Measurements from ENCODE around the gene KCNT2.

KCNT2 gene

GRCh38 chr1:196209265-196209664 lies 399.0 kb downstream of the KCNT2 start:
- Histone ChIP-seq H3K27ac (ENCODE audit: low read length) (no peak overlapping the region), H3K4me3 (ENCODE audit: low read length) (no peak overlapping the region), H3K4me1 (ENCODE audit: insufficient read depth, low read length) (no peaks in the 10 kb centered on the region), H3K36me3 (ENCODE audit: insufficient read depth, low read depth, low read length) (no peaks in the 10 kb centered on the region), H3K9me3 (ENCODE audit: insufficient read depth, low read depth, low read length) (no peaks in the 10 kb centered on the region), H3K9ac (ENCODE audit: low read depth, low read length) (no peak overlapping the region), H3K27me3 (ENCODE audit: insufficient read depth, low read length) (no peaks in the 10 kb centered on the region)

- Histone ChIP-seq H3K4me3 (ENCODE audit: low read length) (no peak overlapping the region), H3K27me3 (ENCODE audit: insufficient read depth, low read length) (no peaks in the 10 kb centered on the region), H3K4me1 (ENCODE audit: insufficient read depth, low read length) (no peaks in the 10 kb centered on the region), H3K9me3 (ENCODE audit: insufficient read depth, low read depth, low read length) (no peaks in the 10 kb centered on the region), H3K27ac (ENCODE audit: low read length) (no peak overlapping the region), H3K36me3 (ENCODE audit: insufficient read depth, low read depth, low read length) (no peaks in the 10 kb centered on the region), H3K9ac (ENCODE audit: low read depth, low read length) (no peak overlapping the region)
Observed at GRCh38 chr1:196207612-196208217, 400.5 kb downstream of the KCNT2 start.

GRCh38 chr1:196205882-196206281 lies 402.4 kb downstream of the KCNT2 start:
- H3K9ac ChIP-seq (ENCODE audit: low read depth, low read length) = no peak overlapping the region
- H3K4me1 ChIP-seq (ENCODE audit: insufficient read depth, low read length) = no peaks in the 10 kb centered on the region
- no peak overlapping the region for H3K27ac ChIP-seq (ENCODE audit: low read length)
- no peaks in the 10 kb centered on the region for H3K9me3 ChIP-seq (ENCODE audit: insufficient read depth, low read depth, low read length)
- H3K4me3 ChIP-seq (ENCODE audit: low read length) = no peak overlapping the region
- H3K27me3 ChIP-seq (ENCODE audit: insufficient read depth, low read length) = no peaks in the 10 kb centered on the region
- H3K36me3 ChIP-seq (ENCODE audit: insufficient read depth, low read depth, low read length) = no peaks in the 10 kb centered on the region

- no peaks in the 10 kb centered on the region for H3K36me3 ChIP-seq (ENCODE audit: insufficient read depth, low read depth, low read length)
- 0 out of 2 replicates have a peak, but pooled peaks cover 4% of the 10 kb centered on the region for H3K9me3 ChIP-seq (ENCODE audit: insufficient read depth, low read depth, low read length)
- no peaks in the 10 kb centered on the region for H3K27me3 ChIP-seq (ENCODE audit: insufficient read depth, low read length)
- H3K9ac ChIP-seq (ENCODE audit: low read depth, low read length) = no peak overlapping the region
- no peak overlapping the region for H3K27ac ChIP-seq (ENCODE audit: low read length)
- H3K4me1 ChIP-seq (ENCODE audit: insufficient read depth, low read length) = no peaks in the 10 kb centered on the region
- H3K4me3 ChIP-seq (ENCODE audit: low read length) = no peak overlapping the region
Observed at GRCh38 chr1:196196486-196196885, 411.8 kb downstream of the KCNT2 start.

GRCh38 chr1:196193896-196194559 lies 414.2 kb downstream of the KCNT2 start:
- no peaks in the 10 kb centered on the region for H3K4me1 ChIP-seq (ENCODE audit: insufficient read depth, low read length)
- no peaks in the 10 kb centered on the region for H3K27me3 ChIP-seq (ENCODE audit: insufficient read depth, low read length)
- no peak overlapping the region for H3K9ac ChIP-seq (ENCODE audit: low read depth, low read length)
- H3K4me3 ChIP-seq (ENCODE audit: low read length) = no peak overlapping the region
- H3K27ac ChIP-seq (ENCODE audit: low read length) = no peak overlapping the region
- H3K36me3 ChIP-seq (ENCODE audit: insufficient read depth, low read depth, low read length) = no peaks in the 10 kb centered on the region
- H3K9me3 ChIP-seq (ENCODE audit: insufficient read depth, low read depth, low read length) = 0 out of 2 replicates have a peak, but pooled peaks cover 4% of the 10 kb centered on the region

GRCh38 chr1:196183941-196184340 lies 424.3 kb downstream of the KCNT2 start:
- no peaks in the 10 kb centered on the region for H3K36me3 ChIP-seq (ENCODE audit: insufficient read depth, low read depth, low read length)
- H3K4me3 ChIP-seq (ENCODE audit: low read length) = no peak overlapping the region
- H3K9me3 ChIP-seq (ENCODE audit: insufficient read depth, low read depth, low read length) = no peaks in the 10 kb centered on the region

GRCh38 chr1:196181594-196181878 lies 426.7 kb downstream of the KCNT2 start:
- Histone ChIP-seq H3K9ac (ENCODE audit: low read depth, low read length) (no peak overlapping the region), H3K27ac (ENCODE audit: low read length) (no peak overlapping the region)

More at GRCh38 chr1:196183941-196184340, 424.3 kb downstream of the KCNT2 start:
- H3K27me3 ChIP-seq (ENCODE audit: insufficient read depth, low read length) = no peaks in the 10 kb centered on the region
- H3K4me1 ChIP-seq (ENCODE audit: insufficient read depth, low read length) = no peaks in the 10 kb centered on the region
- H3K9ac ChIP-seq (ENCODE audit: low read depth, low read length) = no peak overlapping the region
- H3K27ac ChIP-seq (ENCODE audit: low read length) = no peak overlapping the region

GRCh38 chr1:196180847-196181593 lies 427.2 kb downstream of the KCNT2 start:
- Histone ChIP-seq H3K27ac (ENCODE audit: low read length) (no peak overlapping the region), H3K4me3 (ENCODE audit: low read length) (no peak overlapping the region), H3K9ac (ENCODE audit: low read depth, low read length) (no peak overlapping the region), H3K9me3 (ENCODE audit: insufficient read depth, low read depth, low read length) (no peaks in the 10 kb centered on the region), H3K27me3 (ENCODE audit: insufficient read depth, low read length) (no peaks in the 10 kb centered on the region), H3K4me1 (ENCODE audit: insufficient read depth, low read length) (no peaks in the 10 kb centered on the region), H3K36me3 (ENCODE audit: insufficient read depth, low read depth, low read length) (no peaks in the 10 kb centered on the region)

More at GRCh38 chr1:196181594-196181878, 426.7 kb downstream of the KCNT2 start:
- Histone ChIP-seq H3K27me3 (ENCODE audit: insufficient read depth, low read length) (no peaks in the 10 kb centered on the region), H3K9me3 (ENCODE audit: insufficient read depth, low read depth, low read length) (no peaks in the 10 kb centered on the region), H3K36me3 (ENCODE audit: insufficient read depth, low read depth, low read length) (no peaks in the 10 kb centered on the region), H3K4me3 (ENCODE audit: low read length) (no peak overlapping the region), H3K4me1 (ENCODE audit: insufficient read depth, low read length) (no peaks in the 10 kb centered on the region)

GRCh38 chr1:196178083-196178635 lies 430.1 kb downstream of the KCNT2 start:
- H3K4me3 ChIP-seq (ENCODE audit: low read length) = no peak overlapping the region
- no peaks in the 10 kb centered on the region for H3K27me3 ChIP-seq (ENCODE audit: insufficient read depth, low read length)
- no peak overlapping the region for H3K9ac ChIP-seq (ENCODE audit: low read depth, low read length)
- no peaks in the 10 kb centered on the region for H3K4me1 ChIP-seq (ENCODE audit: insufficient read depth, low read length)
- H3K9me3 ChIP-seq (ENCODE audit: insufficient read depth, low read depth, low read length) = no peaks in the 10 kb centered on the region
- H3K27ac ChIP-seq (ENCODE audit: low read length) = no peak overlapping the region
- no peaks in the 10 kb centered on the region for H3K36me3 ChIP-seq (ENCODE audit: insufficient read depth, low read depth, low read length)
